ENCODE data around the gene BOD1L2.
A peak's percentile ranks its signal among the peaks of the same experiment; 100 is the strongest.

The BOD1L2 gene

DNA sequence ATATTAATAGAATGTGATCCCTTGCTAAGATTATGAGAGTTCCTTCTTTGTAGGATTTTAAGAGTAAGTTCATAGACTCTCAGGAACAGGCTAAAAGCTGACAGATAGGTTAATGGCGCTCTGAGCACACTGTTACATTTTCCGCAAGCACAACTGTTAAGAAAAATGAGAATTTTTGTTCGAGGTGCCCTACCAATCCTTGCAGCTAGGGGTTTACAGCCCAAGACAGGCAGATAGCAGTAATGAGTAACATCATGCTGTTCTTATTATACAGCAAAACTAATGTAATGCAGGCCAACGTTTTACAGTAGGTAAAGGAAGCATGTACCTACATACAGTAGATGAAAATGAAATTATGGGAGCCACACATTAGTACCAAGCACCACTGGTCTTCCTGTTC lies 11.2 kb upstream of the BOD1L2 start:
- TF ChIP-seq, protein P1, sequence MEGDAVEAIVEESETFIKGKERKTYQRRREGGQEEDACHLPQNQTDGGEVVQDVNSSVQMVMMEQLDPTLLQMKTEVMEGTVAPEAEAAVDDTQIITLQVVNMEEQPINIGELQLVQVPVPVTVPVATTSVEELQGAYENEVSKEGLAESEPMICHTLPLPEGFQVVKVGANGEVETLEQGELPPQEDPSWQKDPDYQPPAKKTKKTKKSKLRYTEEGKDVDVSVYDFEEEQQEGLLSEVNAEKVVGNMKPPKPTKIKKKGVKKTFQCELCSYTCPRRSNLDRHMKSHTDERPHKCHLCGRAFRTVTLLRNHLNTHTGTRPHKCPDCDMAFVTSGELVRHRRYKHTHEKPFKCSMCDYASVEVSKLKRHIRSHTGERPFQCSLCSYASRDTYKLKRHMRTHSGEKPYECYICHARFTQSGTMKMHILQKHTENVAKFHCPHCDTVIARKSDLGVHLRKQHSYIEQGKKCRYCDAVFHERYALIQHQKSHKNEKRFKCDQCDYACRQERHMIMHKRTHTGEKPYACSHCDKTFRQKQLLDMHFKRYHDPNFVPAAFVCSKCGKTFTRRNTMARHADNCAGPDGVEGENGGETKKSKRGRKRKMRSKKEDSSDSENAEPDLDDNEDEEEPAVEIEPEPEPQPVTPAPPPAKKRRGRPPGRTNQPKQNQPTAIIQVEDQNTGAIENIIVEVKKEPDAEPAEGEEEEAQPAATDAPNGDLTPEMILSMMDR (IDR thresholded peaks at IDR 0.05; ENCODE audit: control insufficient read depth, insufficient read depth, low read depth, low read length, missing control alignments), result peak; percentile 12
- no peak overlapping the region for H3K4me3 ChIP-seq (ENCODE audit: control insufficient read depth, low read depth, low read length)
- DNase-seq (ENCODE audit: low read depth), result no peak

DNA sequence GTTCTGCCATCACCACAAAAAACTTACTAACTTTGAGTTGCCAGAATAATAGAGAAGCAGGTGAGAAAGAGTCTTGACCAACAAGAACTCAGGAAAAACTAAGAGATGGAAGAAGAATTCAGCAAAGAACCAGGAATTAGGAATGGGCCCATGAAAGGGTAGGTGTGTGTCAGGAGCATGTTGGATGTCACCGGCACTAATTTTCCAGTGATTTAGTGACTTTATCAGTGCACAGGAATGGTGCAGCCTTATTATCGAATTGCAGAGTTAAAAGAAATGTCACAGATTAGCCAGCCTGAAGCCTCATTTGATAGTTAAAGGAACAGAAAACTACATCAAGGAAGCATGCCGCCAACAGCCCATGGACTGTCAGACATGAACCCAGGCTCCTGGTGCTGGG lies 9.0 kb upstream of the BOD1L2 start:
- TF ChIP-seq, protein P1 (IDR thresholded peaks at IDR 0.05; ENCODE audit: control insufficient read depth, insufficient read depth, low read depth, low read length, missing control alignments), result no peak
- H3K4me3 ChIP-seq (ENCODE audit: control insufficient read depth, low read depth, low read length), result no peak overlapping the region
- DNase-seq (ENCODE audit: low read depth), result no peak

DNA sequence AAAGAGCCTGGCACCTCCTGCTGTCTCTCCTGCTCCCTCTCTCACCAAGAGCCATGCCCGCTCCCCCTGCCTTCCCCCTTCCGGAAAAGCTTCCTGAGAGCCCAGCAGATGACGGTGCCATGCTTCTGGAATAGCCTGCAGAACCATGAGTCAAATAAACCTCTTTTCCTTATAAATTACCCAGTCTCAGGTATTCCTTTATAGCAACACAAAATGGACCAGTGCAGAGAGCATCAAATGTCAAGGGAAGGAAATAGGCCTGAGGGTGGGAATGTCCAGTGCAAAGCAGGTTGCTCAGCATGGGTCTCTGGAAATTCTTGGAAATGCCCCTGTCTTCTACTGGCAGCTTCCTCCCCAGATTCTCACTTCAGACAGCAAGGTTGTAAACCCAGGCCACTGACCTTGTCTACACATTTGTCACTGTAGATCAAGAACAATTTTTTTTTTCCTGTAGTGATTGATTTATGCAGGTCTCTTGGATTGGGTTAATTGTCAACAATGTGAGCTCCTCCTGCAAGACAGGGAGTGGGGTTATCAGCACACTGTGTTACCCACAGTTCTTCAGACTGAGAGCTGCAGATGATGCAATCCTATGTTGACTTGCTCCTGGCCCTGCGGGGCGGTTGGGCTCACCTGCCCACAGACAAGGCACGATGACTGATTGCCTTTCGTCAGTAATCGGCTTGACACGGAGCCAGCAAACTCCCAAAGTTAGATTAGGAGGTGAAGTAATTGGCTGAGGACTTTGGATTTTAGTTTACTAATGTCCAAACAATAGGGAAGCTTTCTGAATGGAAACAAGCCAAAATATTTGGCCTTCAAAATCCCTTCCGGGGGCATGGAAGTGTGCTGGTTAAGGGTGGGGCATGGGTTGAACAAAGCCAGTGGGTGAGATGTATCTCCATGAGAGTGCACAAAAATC lies 5.4 kb upstream of the BOD1L2 start:
- DNase-seq (ENCODE audit: low read depth), result no peak
- no peak overlapping the region for H3K4me3 ChIP-seq (ENCODE audit: control insufficient read depth, low read depth, low read length)
- TF ChIP-seq, protein P1 (IDR thresholded peaks at IDR 0.05; ENCODE audit: control insufficient read depth, insufficient read depth, low read depth, low read length, missing control alignments), result no peak

DNA sequence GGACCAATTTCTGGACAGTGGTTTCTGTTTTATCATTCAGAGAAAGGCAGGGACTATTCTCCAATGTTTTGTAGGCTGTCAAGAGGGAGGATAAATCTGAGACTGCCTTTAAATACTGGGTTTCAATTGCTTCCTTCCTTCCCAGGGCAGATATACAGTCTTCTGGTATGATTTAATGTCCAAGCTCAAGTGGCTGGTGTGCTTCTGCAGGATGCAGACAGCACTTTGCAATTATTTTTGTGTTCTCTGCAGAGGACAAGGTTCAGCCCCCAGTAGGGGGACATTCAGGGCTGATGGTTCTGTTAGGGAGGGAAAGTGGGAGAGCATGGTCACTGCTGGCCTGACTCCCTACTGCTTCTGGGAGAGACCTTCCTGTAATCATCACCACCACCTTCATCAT lies 4.6 kb upstream of the BOD1L2 start:
- H3K4me3 ChIP-seq (ENCODE audit: control insufficient read depth, low read depth, low read length), result no peak overlapping the region
- TF ChIP-seq, protein P1 (IDR thresholded peaks at IDR 0.05; ENCODE audit: control insufficient read depth, insufficient read depth, low read depth, low read length, missing control alignments), result no peak
- no peak for DNase-seq (ENCODE audit: low read depth)

DNA sequence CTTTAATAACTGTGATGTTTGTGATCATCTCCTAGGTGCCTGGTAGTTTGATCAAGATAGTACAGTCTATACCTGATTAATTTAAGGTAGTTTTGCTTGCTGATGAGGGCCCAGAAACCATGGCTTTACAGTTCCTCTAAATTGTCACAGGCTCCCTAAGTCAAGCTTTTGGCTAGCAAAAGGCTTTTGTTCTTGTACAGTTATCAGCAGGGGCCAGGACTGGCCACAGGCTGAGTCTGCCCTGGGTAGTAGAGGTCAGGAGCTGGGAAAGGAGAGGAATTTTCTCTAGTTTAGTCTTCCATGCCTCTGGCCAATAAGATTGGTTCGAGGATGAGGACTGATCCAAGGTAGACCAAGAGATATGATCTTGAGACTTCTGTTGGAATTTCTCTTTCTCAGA lies 3.6 kb upstream of the BOD1L2 start:
- DNase-seq (ENCODE audit: low read depth), result no peak
- H3K4me3 ChIP-seq (ENCODE audit: control insufficient read depth, low read depth, low read length), result no peak overlapping the region
- TF ChIP-seq, protein P1 (IDR thresholded peaks at IDR 0.05; ENCODE audit: control insufficient read depth, insufficient read depth, low read depth, low read length, missing control alignments), result no peak

DNA sequence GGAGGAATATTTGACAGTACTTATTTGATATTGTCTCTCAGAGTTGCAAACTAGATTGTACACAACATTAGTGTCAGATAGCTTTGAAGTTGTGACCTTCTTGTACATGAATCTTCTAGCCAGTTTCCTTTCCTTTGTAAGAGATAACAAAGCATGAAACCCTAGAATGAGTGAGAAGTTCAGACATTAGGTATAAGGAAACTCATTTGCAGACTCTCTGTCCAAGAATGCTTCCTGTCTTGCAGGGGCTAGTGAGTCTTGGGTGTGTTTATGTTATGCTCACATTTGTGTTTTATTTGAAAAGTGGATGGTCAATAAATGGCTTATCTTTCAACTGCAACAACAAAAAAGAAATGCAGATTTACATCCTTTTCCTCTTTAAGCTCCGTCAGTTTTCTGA lies 1.4 kb downstream of the BOD1L2 start:
- TF ChIP-seq, protein P1 (IDR thresholded peaks at IDR 0.05; ENCODE audit: control insufficient read depth, insufficient read depth, low read depth, low read length, missing control alignments), result no peak
- H3K4me3 ChIP-seq (ENCODE audit: control insufficient read depth, low read depth, low read length), result no peak overlapping the region
- no peak for DNase-seq (ENCODE audit: low read depth)

Data from AG09309 (cell line).